ENCODE measurements around the gene OSBPL10.

Gene OSBPL10

GRCh38 chr3:31648286-31648968 is 332.6 kb downstream of the OSBPL10 start:
- Histone ChIP-seq H3K4me2 (ENCODE audit: low read depth, low read length, poor library complexity, severe bottlenecking) (no peak overlapping the region), H3K4me3 (ENCODE audit: low read length, poor library complexity, severe bottlenecking) (no peak overlapping the region), H3K9me3 (ENCODE audit: insufficient read depth, low read depth, low read length) (peaks cover 20% of the 10 kb centered on the region; the same call in 1 of the 2 replicates), H2AFZ (ENCODE audit: low read length) (no peak overlapping the region), H3K9me2 (replicated peaks; ENCODE audit: low read depth, low read length) (no peaks in the 10 kb centered on the region), H3K9ac (ENCODE audit: low read depth, low read length, poor library complexity, severe bottlenecking) (no peak overlapping the region), H4K20me1 (ENCODE audit: insufficient read depth, low read length, poor library complexity, severe bottlenecking) (peaks cover 7% of the 10 kb centered on the region), H3K36me3 (ENCODE audit: insufficient read depth, low read length) (peaks cover 27% of the 10 kb centered on the region), H3K27me3 (ENCODE audit: insufficient read depth, low read length, poor library complexity, severe bottlenecking) (no peaks in the 10 kb centered on the region), H3F3A (ENCODE audit: low read depth) (peaks cover 26% of the 10 kb centered on the region; the same call in 1 of the 2 replicates), H3K79me2 (ENCODE audit: insufficient read depth, low read length) (no peaks in the 10 kb centered on the region), H3K4me1 (ENCODE audit: insufficient read depth, low read length, poor library complexity, severe bottlenecking) (no peaks in the 10 kb centered on the region)
- TF ChIP-seq EZH2phosphoT487 (IDR thresholded peaks at IDR 0.05; ENCODE audit: borderline replicate concordance): no peak
- TF ChIP-seq CTCF (conservative IDR thresholded peaks at IDR 0.05; ENCODE audit: low read length): no peak

GRCh38 chr3:31645256-31645655 is 335.8 kb downstream of the OSBPL10 start:
- H3K79me2 ChIP-seq (ENCODE audit: insufficient read depth, low read length): no peaks in the 10 kb centered on the region
- no peaks in the 10 kb centered on the region for H3K4me1 ChIP-seq (ENCODE audit: insufficient read depth, low read length, poor library complexity, severe bottlenecking)
- H3K9me3 ChIP-seq (ENCODE audit: insufficient read depth, low read depth, low read length): peaks cover 11% of the 10 kb centered on the region; the same call in 1 of the 2 replicates
- H2AFZ ChIP-seq (ENCODE audit: low read length): no peak overlapping the region
- no peak overlapping the region for H3K4me3 ChIP-seq (ENCODE audit: low read length, poor library complexity, severe bottlenecking)
- H3F3A ChIP-seq (ENCODE audit: low read depth): peaks cover 12% of the 10 kb centered on the region; the same call in 1 of the 2 replicates
- no peaks in the 10 kb centered on the region for H3K9me2 ChIP-seq (replicated peaks; ENCODE audit: low read depth, low read length)
- H3K4me2 ChIP-seq (ENCODE audit: low read depth, low read length, poor library complexity, severe bottlenecking): no peak overlapping the region
- TF ChIP-seq CTCF (conservative IDR thresholded peaks at IDR 0.05; ENCODE audit: low read length): no peak
- no peak for TF ChIP-seq EZH2phosphoT487 (IDR thresholded peaks at IDR 0.05; ENCODE audit: borderline replicate concordance)
- H3K9ac ChIP-seq (ENCODE audit: low read depth, low read length, poor library complexity, severe bottlenecking): no peak overlapping the region
- H3K27me3 ChIP-seq (ENCODE audit: insufficient read depth, low read length, poor library complexity, severe bottlenecking): no peaks in the 10 kb centered on the region
- H3K36me3 ChIP-seq (ENCODE audit: insufficient read depth, low read length): peaks cover 27% of the 10 kb centered on the region
- H4K20me1 ChIP-seq (ENCODE audit: insufficient read depth, low read length, poor library complexity, severe bottlenecking): peaks cover 33% of the 10 kb centered on the region

GRCh38 chr3:31639828-31640227 is 341.2 kb downstream of the OSBPL10 start:
- H2AFZ ChIP-seq (ENCODE audit: low read length): no peak overlapping the region
- H3K4me1 ChIP-seq (ENCODE audit: insufficient read depth, low read length, poor library complexity, severe bottlenecking): no peaks in the 10 kb centered on the region
- no peak overlapping the region for H3K9ac ChIP-seq (ENCODE audit: low read depth, low read length, poor library complexity, severe bottlenecking)
- no peaks in the 10 kb centered on the region for H3K27me3 ChIP-seq (ENCODE audit: insufficient read depth, low read length, poor library complexity, severe bottlenecking)
- H3K79me2 ChIP-seq (ENCODE audit: insufficient read depth, low read length): no peaks in the 10 kb centered on the region
- H3K36me3 ChIP-seq (ENCODE audit: insufficient read depth, low read length): peaks cover 34% of the 10 kb centered on the region
- H3K9me3 ChIP-seq (ENCODE audit: insufficient read depth, low read depth, low read length): no peaks in the 10 kb centered on the region
- no peak for TF ChIP-seq EZH2phosphoT487 (IDR thresholded peaks at IDR 0.05; ENCODE audit: borderline replicate concordance)
- no peak; the same call in 1 of the 2 replicates for TF ChIP-seq CTCF (conservative IDR thresholded peaks at IDR 0.05; ENCODE audit: low read length)
- no peaks in the 10 kb centered on the region for H3K9me2 ChIP-seq (replicated peaks; ENCODE audit: low read depth, low read length)
- no peak overlapping the region for H3K4me3 ChIP-seq (ENCODE audit: low read length, poor library complexity, severe bottlenecking)
- peaks cover 78% of the 10 kb centered on the region for H4K20me1 ChIP-seq (ENCODE audit: insufficient read depth, low read length, poor library complexity, severe bottlenecking)
- H3F3A ChIP-seq (ENCODE audit: low read depth): peaks cover 38% of the 10 kb centered on the region
- H3K4me2 ChIP-seq (ENCODE audit: low read depth, low read length, poor library complexity, severe bottlenecking): no peak overlapping the region

Data from Loucy (cell line).